Measurements from ENCODE around the gene DDN.

DDN gene

GRCh38 chr12:48977290-48978281, 21.6 kb downstream of the DDN start:
- H3K4me1 ChIP-seq (ENCODE audit: control insufficient read depth, insufficient read depth, low read length) = peaks cover 37% of the 10 kb centered on the region
- H3K27me3 ChIP-seq (ENCODE audit: control insufficient read depth, insufficient read depth, low read length) = peaks cover 93% of the 10 kb centered on the region
- H3K9me3 ChIP-seq (replicated peaks; ENCODE audit: low read length) = no peaks in the 10 kb centered on the region
- no peak overlapping the region for H3K9ac ChIP-seq (ENCODE audit: low read depth, low read length)
- H3K4me2 ChIP-seq (ENCODE audit: low read length) = peak overlapping the region; percentile 70
- no peaks in the 10 kb centered on the region for H3K36me3 ChIP-seq (ENCODE audit: insufficient read depth, low read length)
- no peak overlapping the region for H3K4me3 ChIP-seq (ENCODE audit: low read length)

DNA sequence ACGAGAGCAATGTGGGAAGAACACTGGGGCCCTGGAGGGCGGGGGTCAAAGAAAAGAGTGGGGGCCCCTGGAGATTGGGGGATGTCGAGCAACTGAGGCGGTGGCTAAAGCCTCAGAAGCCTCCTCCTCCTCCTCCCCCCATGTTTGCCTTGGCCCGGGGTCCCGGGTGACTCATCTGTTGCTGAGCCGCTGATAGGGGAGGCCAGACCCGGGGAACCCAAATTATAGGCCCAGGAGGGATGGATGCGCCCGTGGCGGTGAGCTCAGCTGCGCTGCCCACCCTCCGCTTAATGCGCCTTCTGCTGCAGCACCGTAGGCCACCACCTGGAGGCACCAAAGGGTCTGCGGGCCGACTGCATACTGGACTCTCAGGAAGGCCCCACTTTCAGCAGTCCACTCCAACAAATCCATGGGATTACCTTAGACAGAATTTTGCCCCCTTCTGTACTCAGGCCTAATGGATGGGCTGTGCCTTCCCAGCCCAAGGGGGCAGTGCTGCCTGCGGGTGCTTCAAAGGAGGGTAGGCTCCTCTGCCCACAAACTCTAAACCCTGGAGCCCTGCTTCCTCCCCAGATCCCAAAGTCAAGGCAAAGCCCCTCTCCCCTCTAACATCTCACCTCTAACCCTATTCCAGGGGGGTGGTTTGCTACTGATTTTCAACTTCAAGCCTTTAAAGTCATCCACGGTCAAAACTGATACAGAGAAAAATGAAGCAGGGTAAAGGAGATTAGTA, 25.1 kb downstream of the DDN start:
- peaks cover 91% of the 10 kb centered on the region for H3K27me3 ChIP-seq (ENCODE audit: control insufficient read depth, insufficient read depth, low read length)
- no peaks in the 10 kb centered on the region for H3K9me3 ChIP-seq (replicated peaks; ENCODE audit: low read length)
- peaks cover 26% of the 10 kb centered on the region for H3K4me1 ChIP-seq (ENCODE audit: control insufficient read depth, insufficient read depth, low read length)
- H3K4me2 ChIP-seq (ENCODE audit: low read length) = no peak overlapping the region
- no peaks in the 10 kb centered on the region for H3K36me3 ChIP-seq (ENCODE audit: insufficient read depth, low read length)
- no peak overlapping the region for H3K4me3 ChIP-seq (ENCODE audit: low read length)
- no peak overlapping the region for H3K9ac ChIP-seq (ENCODE audit: low read depth, low read length)

GRCh38 chr12:48973531-48973930, 25.6 kb downstream of the DDN start:
- no peak overlapping the region for H3K9ac ChIP-seq (ENCODE audit: low read depth, low read length)
- H3K9me3 ChIP-seq (replicated peaks; ENCODE audit: low read length) = no peaks in the 10 kb centered on the region
- no peak overlapping the region for H3K4me2 ChIP-seq (ENCODE audit: low read length)
- H3K27me3 ChIP-seq (ENCODE audit: control insufficient read depth, insufficient read depth, low read length) = peaks cover 89% of the 10 kb centered on the region
- no peaks in the 10 kb centered on the region for H3K36me3 ChIP-seq (ENCODE audit: insufficient read depth, low read length)
- H3K4me3 ChIP-seq (ENCODE audit: low read length) = no peak overlapping the region
- H3K4me1 ChIP-seq (ENCODE audit: control insufficient read depth, insufficient read depth, low read length) = peaks cover 21% of the 10 kb centered on the region

DNA sequence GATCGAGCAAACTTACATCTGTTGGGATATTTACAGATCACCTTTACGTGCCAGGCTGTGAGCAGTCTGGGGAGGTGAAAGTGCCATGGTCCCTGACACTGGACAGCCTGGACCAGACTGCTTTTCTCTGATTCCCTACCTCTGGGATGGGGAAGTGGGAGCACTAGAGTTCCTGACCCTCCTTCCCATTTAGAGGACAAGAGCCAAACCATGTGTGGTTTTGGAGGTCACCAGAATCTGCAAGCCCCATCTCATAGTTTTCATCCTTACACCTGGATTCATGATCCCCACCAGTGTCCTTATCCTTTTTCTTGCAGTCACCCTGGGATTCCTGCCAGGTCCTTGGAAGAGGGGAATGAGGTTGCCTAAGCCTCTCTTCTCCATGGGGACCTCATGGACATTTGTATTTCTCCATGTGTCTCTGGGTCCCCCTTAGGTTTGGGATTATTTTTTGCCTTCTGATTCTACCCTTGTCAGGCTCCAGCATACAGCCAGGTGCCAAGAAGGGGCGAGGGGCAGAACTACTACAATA, 26.2 kb downstream of the DDN start:
- Histone ChIP-seq H3K4me3 (ENCODE audit: low read length) (no peak overlapping the region), H3K27me3 (ENCODE audit: control insufficient read depth, insufficient read depth, low read length) (peaks cover 89% of the 10 kb centered on the region), H3K36me3 (ENCODE audit: insufficient read depth, low read length) (no peaks in the 10 kb centered on the region), H3K9ac (ENCODE audit: low read depth, low read length) (no peak overlapping the region), H3K9me3 (replicated peaks; ENCODE audit: low read length) (no peaks in the 10 kb centered on the region), H3K4me1 (ENCODE audit: control insufficient read depth, insufficient read depth, low read length) (peaks cover 18% of the 10 kb centered on the region), H3K4me2 (ENCODE audit: low read length) (no peak overlapping the region)

DNA sequence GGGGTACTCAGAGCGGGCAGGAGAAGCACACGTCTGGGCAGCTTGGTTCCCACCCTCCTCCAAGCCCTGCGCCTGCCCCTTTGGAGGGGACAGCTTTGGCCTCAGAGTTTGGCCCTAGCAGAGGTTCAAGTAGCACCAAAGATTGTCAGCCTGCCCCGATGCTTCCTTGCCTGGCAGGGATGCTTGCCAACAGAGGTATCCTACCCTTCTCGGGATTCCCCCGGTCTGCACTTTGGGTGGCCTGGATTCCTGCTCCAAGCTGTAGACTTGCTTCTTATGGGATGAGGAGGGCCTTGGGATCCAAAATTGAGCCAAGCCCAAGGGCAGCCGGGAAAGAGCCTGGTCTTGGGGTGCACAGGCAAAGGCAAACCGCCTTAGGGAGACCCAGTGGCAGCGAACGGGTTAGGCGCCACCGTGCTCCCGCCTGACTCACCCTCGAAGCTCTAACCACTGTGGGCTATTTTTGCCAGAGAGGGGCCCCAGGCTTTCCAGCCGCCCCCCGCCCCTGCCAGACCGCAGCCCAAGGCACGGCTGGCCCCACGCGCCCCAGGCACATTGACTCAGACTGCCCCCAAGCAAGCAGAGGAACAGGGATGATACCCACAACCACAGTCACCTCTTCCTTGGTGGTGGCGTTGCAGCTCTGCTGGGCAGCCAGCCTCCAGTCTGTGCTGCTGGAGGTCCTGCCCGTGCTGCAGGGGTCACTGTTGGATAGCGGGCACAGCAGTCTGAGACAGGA, 26.8 kb downstream of the DDN start:
- H3K4me1 ChIP-seq (ENCODE audit: control insufficient read depth, insufficient read depth, low read length) = peaks cover 14% of the 10 kb centered on the region
- peaks cover 86% of the 10 kb centered on the region for H3K27me3 ChIP-seq (ENCODE audit: control insufficient read depth, insufficient read depth, low read length)
- H3K9ac ChIP-seq (ENCODE audit: low read depth, low read length) = no peak overlapping the region

GRCh38 chr12:48970702-48971334, 28.4 kb downstream of the DDN start:
- peaks cover 84% of the 10 kb centered on the region for H3K27me3 ChIP-seq (ENCODE audit: control insufficient read depth, insufficient read depth, low read length)
- H3K4me2 ChIP-seq (ENCODE audit: low read length) = peak overlapping the region; percentile 80
- H3K9me3 ChIP-seq (replicated peaks; ENCODE audit: low read length) = no peaks in the 10 kb centered on the region
- no peak overlapping the region for H3K9ac ChIP-seq (ENCODE audit: low read depth, low read length)
- peaks cover 13% of the 10 kb centered on the region for H3K4me1 ChIP-seq (ENCODE audit: control insufficient read depth, insufficient read depth, low read length)
- H3K4me3 ChIP-seq (ENCODE audit: low read length) = peak overlapping the region; percentile 60
- H3K36me3 ChIP-seq (ENCODE audit: insufficient read depth, low read length) = no peaks in the 10 kb centered on the region

More for the DNA sequence above, 26.8 kb downstream of the DDN start:
- H3K4me2 ChIP-seq (ENCODE audit: low read length) = no peak overlapping the region
- H3K9me3 ChIP-seq (replicated peaks; ENCODE audit: low read length) = no peaks in the 10 kb centered on the region
- no peak overlapping the region for H3K4me3 ChIP-seq (ENCODE audit: low read length)
- H3K36me3 ChIP-seq (ENCODE audit: insufficient read depth, low read length) = no peaks in the 10 kb centered on the region

- Histone ChIP-seq H3K4me3 (ENCODE audit: low read length) (no peak overlapping the region), H3K9me3 (replicated peaks; ENCODE audit: low read length) (no peaks in the 10 kb centered on the region), H3K4me2 (ENCODE audit: low read length) (peak overlapping the region; percentile 35), H3K9ac (ENCODE audit: low read depth, low read length) (no peak overlapping the region), H3K36me3 (ENCODE audit: insufficient read depth, low read length) (no peaks in the 10 kb centered on the region), H3K4me1 (ENCODE audit: control insufficient read depth, insufficient read depth, low read length) (peaks cover 13% of the 10 kb centered on the region), H3K27me3 (ENCODE audit: control insufficient read depth, insufficient read depth, low read length) (peaks cover 84% of the 10 kb centered on the region)
Measured at GRCh38 chr12:48969833-48970701, 29.1 kb downstream of the DDN start.

GRCh38 chr12:48969160-48969771, 29.9 kb downstream of the DDN start:
- Histone ChIP-seq H3K4me1 (ENCODE audit: control insufficient read depth, insufficient read depth, low read length) (peaks cover 13% of the 10 kb centered on the region), H3K27me3 (ENCODE audit: control insufficient read depth, insufficient read depth, low read length) (peaks cover 87% of the 10 kb centered on the region), H3K9ac (ENCODE audit: low read depth, low read length) (no peak overlapping the region), H3K36me3 (ENCODE audit: insufficient read depth, low read length) (no peaks in the 10 kb centered on the region), H3K4me3 (ENCODE audit: low read length) (no peak overlapping the region), H3K4me2 (ENCODE audit: low read length) (no peak overlapping the region), H3K9me3 (replicated peaks; ENCODE audit: low read length) (no peaks in the 10 kb centered on the region)

GRCh38 chr12:48968467-48968866, 30.7 kb downstream of the DDN start:
- Histone ChIP-seq H3K9me3 (replicated peaks; ENCODE audit: low read length) (no peaks in the 10 kb centered on the region), H3K4me2 (ENCODE audit: low read length) (no peak overlapping the region), H3K27me3 (ENCODE audit: control insufficient read depth, insufficient read depth, low read length) (peaks cover 79% of the 10 kb centered on the region), H3K4me3 (ENCODE audit: low read length) (no peak overlapping the region), H3K36me3 (ENCODE audit: insufficient read depth, low read length) (no peaks in the 10 kb centered on the region), H3K9ac (ENCODE audit: low read depth, low read length) (no peak overlapping the region), H3K4me1 (ENCODE audit: control insufficient read depth, insufficient read depth, low read length) (peaks cover 13% of the 10 kb centered on the region)

DNA sequence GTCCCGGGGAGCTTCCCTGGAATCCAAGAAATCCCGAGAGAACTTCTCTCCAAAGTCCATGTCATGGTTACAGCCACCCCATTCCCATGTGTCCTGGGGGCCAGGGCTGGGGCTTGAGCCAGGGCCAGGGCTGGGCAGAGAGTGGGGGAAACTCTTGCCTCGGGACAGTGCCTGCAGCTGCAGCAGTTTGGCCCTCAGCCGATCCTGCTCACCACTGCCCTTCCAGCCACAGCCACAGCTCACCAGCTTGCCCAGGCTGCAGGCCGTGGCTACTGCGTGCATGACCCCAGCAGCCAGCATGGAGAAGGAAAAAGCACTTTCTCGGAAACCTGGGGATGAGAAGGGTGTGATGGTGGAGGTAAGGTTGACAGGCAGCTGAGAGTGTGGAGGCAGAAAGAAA, 31.2 kb downstream of the DDN start:
- H3K9ac ChIP-seq (ENCODE audit: low read depth, low read length) = no peak overlapping the region
- H3K4me1 ChIP-seq (ENCODE audit: control insufficient read depth, insufficient read depth, low read length) = peaks cover 13% of the 10 kb centered on the region
- H3K9me3 ChIP-seq (replicated peaks; ENCODE audit: low read length) = no peaks in the 10 kb centered on the region
- H3K36me3 ChIP-seq (ENCODE audit: insufficient read depth, low read length) = no peaks in the 10 kb centered on the region
- H3K4me2 ChIP-seq (ENCODE audit: low read length) = no peak overlapping the region
- no peak overlapping the region for H3K4me3 ChIP-seq (ENCODE audit: low read length)
- peaks cover 74% of the 10 kb centered on the region for H3K27me3 ChIP-seq (ENCODE audit: control insufficient read depth, insufficient read depth, low read length)
